Fibroblast of skin of left quadriceps (primary cell): ENCODE measurements around the gene ACKR2.
"Not testable (repeated sequence)": the region's sequence is repeated elsewhere in the genome, so short reads cannot be mapped to it uniquely, and the experiment has no call there.

ENCODE experiments used
- DNase-seq, 2 experiments: peaks; one replicate each; pipeline ENCODE4 v3.0.0-alpha.2; 2013; ENCODE audit warnings: low read depth in 2 of 2

ACKR2 gene

DNA sequence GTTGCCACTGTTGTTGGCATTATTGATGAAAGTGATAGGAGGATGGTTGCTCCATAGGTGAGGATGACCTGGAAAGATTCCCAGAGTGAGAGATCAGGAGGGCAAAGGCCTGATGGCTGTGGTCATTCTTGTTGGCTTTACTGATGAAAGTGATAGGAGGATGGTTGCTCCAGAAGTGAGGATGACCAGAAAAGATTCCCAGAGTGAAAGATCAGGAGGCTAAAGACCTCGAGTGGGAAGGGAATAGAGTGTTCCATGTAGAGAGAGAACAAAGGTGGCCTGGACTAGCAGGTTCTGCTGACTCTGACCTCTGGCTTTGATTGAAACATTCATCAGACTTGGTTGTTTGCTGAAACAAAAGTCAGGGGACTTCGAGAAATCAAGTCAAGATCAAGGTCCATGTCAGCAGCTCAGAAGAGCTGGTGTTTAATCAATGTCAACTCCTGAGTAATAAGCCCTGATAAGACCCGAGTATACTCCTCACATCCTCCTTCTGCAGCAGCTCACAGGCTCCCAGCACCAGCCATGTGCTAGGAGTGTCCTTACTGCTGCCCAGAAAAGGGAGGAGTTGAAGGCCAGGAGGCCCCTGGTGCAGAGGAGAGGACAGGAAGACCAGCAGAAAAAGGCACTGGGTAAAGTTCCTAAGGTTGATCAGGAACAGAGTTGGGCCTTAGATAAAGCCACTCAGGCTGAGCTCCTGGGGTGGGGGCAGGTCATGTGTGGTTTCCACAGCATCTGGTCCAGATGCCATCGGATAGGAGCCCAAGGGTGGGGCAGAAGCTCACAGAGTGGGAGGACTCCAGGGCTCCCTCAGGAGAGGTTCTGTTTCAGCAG, 46.5 kb downstream of the ACKR2 start:
- no peak for DNase-seq

DNA sequence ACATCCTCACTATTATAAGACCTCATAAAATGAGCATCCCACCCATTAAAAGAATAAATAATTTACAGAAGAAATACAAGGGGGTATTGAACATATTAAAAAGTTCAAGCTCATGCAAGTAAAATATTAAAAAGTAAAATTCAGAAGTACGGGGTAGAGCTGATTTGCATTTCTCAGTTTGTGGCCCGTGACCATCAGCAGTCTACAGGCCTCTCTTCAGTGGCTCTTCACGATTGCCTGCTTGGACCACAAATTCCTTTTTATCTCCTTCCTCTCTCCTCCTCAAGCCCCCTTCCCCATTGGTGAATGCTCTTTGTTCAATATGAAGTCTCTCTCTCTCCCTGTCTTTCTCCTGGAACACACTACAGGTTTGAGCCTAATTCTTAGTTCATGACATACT, 47.3 kb downstream of the ACKR2 start:
- no peak for DNase-seq

DNA sequence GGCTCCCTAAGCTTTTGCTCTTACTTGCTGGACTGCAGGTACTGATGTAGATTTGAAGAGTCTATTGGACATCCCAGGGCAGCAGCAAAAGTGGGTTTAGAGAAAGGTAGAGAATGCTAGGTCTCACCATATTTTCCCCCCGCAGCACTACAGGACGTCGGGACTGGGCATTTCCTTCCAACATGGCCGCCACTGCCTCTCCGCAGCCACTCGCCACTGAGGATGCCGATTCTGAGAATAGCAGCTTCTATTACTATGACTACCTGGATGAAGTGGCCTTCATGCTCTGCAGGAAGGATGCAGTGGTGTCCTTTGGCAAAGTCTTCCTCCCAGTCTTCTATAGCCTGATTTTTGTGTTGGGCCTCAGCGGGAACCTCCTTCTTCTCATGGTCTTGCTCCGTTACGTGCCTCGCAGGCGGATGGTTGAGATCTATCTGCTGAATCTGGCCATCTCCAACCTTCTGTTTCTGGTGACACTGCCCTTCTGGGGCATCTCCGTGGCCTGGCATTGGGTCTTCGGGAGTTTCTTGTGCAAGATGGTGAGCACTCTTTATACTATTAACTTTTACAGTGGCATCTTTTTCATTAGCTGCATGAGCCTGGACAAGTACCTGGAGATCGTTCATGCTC, 55.2 kb downstream of the ACKR2 start:
- DNase-seq = no peak

DNA sequence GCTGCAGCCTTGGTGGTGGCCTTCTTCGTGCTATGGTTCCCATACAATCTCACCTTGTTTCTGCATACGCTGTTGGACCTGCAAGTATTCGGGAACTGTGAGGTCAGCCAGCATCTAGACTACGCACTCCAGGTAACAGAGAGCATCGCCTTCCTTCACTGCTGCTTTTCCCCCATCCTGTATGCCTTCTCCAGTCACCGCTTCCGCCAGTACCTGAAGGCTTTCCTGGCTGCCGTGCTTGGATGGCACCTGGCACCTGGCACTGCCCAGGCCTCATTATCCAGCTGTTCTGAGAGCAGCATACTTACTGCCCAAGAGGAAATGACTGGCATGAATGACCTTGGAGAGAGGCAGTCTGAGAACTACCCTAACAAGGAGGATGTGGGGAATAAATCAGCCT, 56.0 kb downstream of the ACKR2 start:
- no peak for DNase-seq

GRCh38 chr3:42867138-42867537, 57.9 kb downstream of the ACKR2 start:
- DNase-seq = no peak

- DNase-seq = no peak
These were observed 59.6 kb downstream of the ACKR2 start for GRCh38 chr3:42868841-42869240.

GRCh38 chr3:42871592-42872196, 62.4 kb downstream of the ACKR2 start:
- no peak for DNase-seq

DNA sequence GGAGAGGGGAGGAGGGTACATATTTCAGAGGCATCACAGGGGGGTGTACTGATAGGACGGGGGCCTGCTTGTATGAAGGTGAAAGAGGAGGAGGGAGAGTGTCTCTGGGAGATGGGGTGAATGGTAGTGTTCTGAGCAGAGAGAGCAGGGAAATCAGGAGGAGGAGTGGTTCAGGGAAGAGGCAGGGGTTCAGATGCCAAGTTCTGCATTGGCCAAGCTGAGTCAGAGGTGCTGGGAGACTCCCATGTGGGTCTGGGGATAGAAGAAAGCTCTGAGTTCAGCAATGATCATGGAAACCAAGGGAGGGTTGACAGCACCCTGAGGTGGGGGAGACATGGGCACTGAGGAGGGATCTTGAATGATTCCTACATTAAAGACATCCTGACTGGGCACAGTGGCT, 63.5 kb downstream of the ACKR2 start:
- DNase-seq = no peak

GRCh38 chr3:42873221-42873982, 64.2 kb downstream of the ACKR2 start:
- no peak for DNase-seq

DNA sequence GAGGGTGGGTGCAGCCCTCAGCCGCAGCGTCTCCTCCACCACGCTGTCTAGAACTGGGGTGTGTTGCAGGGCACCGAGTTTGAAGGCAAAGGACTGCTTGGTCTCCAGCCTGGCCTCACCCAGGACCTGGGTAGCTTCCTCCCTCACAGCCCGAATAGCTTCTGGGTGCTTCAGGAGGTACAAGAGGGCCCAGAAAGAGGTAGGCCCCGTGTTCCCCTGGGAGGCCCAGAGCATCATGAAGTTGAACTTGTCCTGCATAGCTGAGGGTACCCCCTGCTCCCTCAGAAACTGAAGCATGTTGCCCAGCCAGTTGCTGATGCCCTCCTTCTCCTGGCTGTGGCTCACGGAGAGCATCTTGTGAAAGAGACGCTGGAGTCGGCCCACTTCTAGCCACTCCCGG, 65.5 kb downstream of the ACKR2 start:
- DNase-seq = no peak

DNA sequence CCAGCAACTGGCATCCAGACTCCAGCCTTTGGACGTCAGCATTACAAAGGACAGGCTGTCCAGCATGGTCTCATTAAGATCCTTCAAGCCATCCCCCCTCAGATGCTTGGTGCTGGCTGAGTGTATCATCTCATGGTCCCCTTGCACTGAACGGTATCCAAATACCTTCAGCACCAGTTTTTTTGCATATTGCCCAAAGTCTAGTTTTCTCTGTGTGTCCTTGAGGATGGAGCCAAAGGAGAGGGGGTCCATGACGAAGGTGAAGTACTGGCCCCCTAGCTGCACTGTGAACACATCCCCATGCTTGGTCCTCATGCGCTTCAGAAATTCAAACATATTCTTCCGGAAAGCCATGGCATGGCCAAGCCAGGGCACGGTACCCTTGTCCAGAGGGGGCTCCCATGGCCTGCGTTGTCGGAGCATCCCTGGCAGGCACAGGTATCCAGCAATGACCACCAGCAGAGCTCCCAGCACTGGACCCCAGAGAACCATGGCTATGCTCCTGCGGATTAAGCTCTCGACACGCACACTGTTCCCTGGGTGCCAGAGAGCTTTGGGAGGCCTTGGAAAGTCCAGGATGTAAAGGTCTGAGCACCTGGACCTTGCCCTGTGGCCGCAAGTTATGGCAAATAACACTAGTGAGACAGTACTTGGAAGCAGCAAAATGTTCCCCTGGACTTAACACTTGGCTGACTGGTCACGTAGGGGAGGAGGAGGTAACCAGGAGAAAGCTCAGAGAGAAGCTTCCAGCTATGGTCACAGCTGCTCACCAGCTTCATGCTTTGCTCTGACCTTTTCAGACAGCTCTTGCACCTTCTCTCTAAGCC, 66.3 kb downstream of the ACKR2 start, which contains the start of gene CYP8B1:
CYP8B1 (minus strand) TSS at position 555 of the 827 bp plus-strand sequence; CDS start at position 492, 63 bp downstream.
- DNase-seq = no peak

DNA sequence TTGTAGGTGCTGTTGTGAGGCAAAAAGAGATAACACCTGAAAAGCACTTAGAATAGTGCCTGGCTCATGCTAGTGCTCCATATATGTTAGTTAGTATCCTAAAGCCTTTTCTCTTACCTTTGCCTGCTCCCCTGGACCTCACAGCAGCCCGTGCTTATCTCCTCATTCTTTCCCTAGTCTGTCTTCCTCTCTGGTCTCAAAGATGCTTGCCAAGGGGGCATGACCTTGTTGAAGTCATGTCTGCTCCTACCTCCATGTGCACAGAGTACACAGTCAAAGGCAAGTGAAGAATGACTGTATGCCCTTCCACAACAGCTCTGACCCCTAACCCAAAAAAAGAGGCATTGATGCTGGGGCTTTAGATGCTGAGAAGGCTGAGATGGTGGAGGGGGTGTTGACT, 67.2 kb downstream of the ACKR2 start:
- DNase-seq = no peak

- no peak for DNase-seq
These were observed 67.9 kb downstream of the ACKR2 start for GRCh38 chr3:42876940-42877720.

- no peak for DNase-seq
These were observed 68.6 kb downstream of the ACKR2 start for GRCh38 chr3:42877881-42878280.

DNA sequence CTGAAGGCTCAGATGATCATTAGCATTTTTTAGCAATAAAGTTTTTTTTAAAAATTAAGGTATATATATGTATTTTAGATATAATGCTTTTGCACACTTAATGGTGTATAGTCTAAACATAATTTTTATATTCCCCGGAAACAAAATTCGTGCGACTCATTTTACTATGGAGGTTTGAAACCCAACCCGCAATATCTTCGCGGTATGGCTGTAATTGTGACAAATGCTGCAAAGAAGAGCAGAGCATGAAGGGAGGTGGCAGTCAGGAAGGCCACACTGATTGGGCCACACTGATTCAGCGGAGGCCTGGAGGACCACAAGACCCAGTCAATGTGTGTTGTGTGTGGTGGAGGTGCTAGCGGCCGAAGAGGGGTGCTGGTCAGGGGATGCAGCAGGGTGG, 70.9 kb downstream of the ACKR2 start:
- DNase-seq = no peak

- DNase-seq = peak; percentile 50 to 57
These were observed 71.6 kb downstream of the ACKR2 start for GRCh38 chr3:42880601-42881451.

DNA sequence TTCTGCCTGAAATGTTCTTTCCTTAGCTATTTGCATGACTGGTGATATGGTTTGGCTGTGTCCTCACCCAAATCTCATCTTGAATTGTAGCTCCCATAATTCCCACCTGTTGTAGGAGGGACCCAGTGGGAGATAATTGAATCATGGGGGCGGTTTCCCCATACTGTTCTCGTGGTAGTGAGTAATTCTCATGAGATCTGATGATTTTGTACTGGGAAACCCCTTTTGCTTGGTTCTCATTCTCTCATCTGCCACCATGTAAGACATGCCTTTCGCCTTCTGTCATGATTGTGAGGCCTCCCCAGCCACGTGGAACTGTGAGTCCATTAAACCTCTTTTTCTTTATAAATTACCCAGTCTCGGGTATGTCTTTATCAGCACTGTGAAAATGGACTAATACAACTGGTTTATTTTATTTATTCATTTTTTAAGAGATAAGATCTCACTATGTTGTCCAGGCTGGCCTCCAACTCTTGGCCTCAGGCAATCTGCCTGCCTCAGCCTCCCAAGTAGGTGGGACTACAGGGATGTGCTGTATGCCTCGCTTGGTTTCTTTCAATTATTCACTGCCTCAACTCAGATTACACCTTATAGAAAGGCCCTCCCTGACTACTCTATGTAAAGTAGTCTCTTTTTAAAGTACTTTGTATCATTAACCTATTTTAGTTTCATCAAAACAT, 74.1 kb downstream of the ACKR2 start:
- not testable (repeated sequence) for DNase-seq

DNA sequence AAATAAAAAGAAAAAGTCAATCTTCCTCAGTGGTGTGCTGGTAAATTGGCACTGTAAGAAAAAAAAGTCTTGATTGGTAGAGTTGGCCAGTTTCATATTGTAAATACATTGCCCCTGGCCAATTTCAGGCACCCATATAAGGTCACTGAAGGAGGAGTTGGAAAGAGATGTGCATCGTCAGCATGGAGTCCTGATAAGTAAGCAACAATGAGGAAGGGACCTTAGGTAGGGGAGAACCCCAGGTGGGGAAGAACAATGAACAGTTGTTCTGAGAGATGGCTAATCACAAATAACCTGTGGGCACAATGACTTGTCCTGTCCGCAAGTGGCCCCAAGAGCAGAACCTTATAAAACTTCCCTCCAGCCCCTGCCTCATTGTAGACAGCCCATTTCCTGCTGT, 75.1 kb downstream of the ACKR2 start:
- DNase-seq = no peak

DNA sequence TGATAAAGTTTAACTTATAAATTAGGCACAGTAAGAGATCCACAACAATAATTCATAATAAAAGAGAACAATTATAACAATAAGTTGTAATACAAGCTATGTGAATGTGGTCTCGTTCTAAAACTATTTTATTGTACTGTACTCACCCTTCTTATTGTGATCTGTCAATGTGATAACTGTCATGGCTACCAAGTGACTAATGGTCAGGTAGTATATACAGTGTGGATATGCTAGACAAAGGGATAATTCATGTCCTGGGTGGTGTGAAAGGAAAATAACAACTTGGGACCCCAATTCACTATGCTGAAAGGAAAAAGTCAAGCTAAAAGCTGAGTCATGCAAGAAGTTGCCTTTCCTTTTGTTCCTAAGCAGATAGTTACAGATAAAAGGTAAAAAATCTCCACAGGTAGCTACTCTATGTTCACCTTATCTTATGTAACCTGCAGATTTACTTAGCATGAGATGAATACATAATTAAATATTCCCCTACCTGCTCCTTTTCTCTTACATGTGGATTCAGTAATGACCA, 77.1 kb downstream of the ACKR2 start:
- DNase-seq = no peak
